RWPE2 (cell line): ENCODE measurements around the gene NPLOC4.

ENCODE experiments used
- ATAC-seq: fragments of 200-7000 bp; cut with Tn5 transposase; 3 replicates; pipeline ENCODE4 v1.9.1; 2021; ENCODE audit warnings: low read depth
- DNase-seq: peaks from one replicate; pipeline ENCODE4 v3.0.0-alpha.2; 2020; ENCODE audit warnings: low spot score
- H3K27ac ChIP-seq: fragments of 450-650 bp; 2 replicates; pipeline ENCODE4 v1.5.1; 2017; ENCODE audit warnings: mild to moderate bottlenecking; ENCODE audit not compliant: poor library complexity, severe bottlenecking
- H3K27me3 ChIP-seq: fragments of 250-450 bp; sonication (Bioruptor Pico); 2 replicates; pipeline ENCODE4 v1.5.1; 2021; ENCODE audit warnings: mild to moderate bottlenecking, moderate library complexity; ENCODE audit not compliant: insufficient read depth, poor library complexity, severe bottlenecking
- H3K36me3 ChIP-seq: fragments of 250-450 bp; sonication (Bioruptor Pico); 2 replicates; pipeline ENCODE4 v1.5.1; 2020; ENCODE audit warnings: low read depth, mild to moderate bottlenecking, moderate library complexity
- H3K4me1 ChIP-seq: fragments of 250-450 bp; sonication (Bioruptor Pico); 2 replicates; pipeline ENCODE4 v1.5.1; 2021; ENCODE audit warnings: mild to moderate bottlenecking, moderate library complexity; ENCODE audit not compliant: insufficient read depth, poor library complexity, severe bottlenecking
- H3K4me3 ChIP-seq: fragments of 250-450 bp; sonication (Bioruptor Pico); 2 replicates; pipeline ENCODE4 v1.5.1; 2021; ENCODE audit warnings: mild to moderate bottlenecking, moderate library complexity; ENCODE audit not compliant: severe bottlenecking
- H3K9me3 ChIP-seq: fragments of 250-450 bp; sonication (Bioruptor Pico); 2 replicates; pipeline ENCODE4 v1.5.1; 2021; ENCODE audit warnings: mild to moderate bottlenecking, moderate library complexity; ENCODE audit not compliant: severe bottlenecking
- TF ChIP-seq, protein P1 (sequence below): fragments of 450-650 bp; IDR thresholded peaks from one replicate; pipeline ENCODE4 v1.5.1; 2017; ENCODE audit warnings: mild to moderate bottlenecking, moderate library complexity; ENCODE audit not compliant: poor library complexity, severe bottlenecking

The NPLOC4 gene

GRCh38 chr17:81683584-81684441, 46.9 kb upstream of the NPLOC4 start, which contains the start of the genes ARL16 and HGS:
Gene ARL16 (minus strand): TSS chr17:81683797. CDS start chr17:81683753, 44 bp downstream.
Gene HGS (plus strand): TSS chr17:81684011. CDS start chr17:81684067, 56 bp downstream.
- DNase-seq: peak; percentile 96
- TF ChIP-seq, protein P1, sequence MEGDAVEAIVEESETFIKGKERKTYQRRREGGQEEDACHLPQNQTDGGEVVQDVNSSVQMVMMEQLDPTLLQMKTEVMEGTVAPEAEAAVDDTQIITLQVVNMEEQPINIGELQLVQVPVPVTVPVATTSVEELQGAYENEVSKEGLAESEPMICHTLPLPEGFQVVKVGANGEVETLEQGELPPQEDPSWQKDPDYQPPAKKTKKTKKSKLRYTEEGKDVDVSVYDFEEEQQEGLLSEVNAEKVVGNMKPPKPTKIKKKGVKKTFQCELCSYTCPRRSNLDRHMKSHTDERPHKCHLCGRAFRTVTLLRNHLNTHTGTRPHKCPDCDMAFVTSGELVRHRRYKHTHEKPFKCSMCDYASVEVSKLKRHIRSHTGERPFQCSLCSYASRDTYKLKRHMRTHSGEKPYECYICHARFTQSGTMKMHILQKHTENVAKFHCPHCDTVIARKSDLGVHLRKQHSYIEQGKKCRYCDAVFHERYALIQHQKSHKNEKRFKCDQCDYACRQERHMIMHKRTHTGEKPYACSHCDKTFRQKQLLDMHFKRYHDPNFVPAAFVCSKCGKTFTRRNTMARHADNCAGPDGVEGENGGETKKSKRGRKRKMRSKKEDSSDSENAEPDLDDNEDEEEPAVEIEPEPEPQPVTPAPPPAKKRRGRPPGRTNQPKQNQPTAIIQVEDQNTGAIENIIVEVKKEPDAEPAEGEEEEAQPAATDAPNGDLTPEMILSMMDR: no peak
- Histone ChIP-seq H3K27me3 (no peaks in the 10 kb centered on the region), H3K36me3 (peaks cover 34% of the 10 kb centered on the region), H3K4me3 (peak within 1 kb of the TSS; percentile 88), H3K9me3 (no peaks in the 10 kb centered on the region), H3K4me1 (peaks cover 7% of the 10 kb centered on the region), H3K27ac (peak within 1 kb of the TSS; percentile 89)
- ATAC-seq: peak; percentile 90

- peaks cover 28% of the 10 kb centered on the region for H3K36me3 ChIP-seq
- H3K4me1 ChIP-seq: peaks cover 7% of the 10 kb centered on the region
- ATAC-seq: peak; percentile 1; the same call in 2 of the 3 replicates
These were observed 46.3 kb upstream of the NPLOC4 start for GRCh38 chr17:81683208-81683583.

DNA sequence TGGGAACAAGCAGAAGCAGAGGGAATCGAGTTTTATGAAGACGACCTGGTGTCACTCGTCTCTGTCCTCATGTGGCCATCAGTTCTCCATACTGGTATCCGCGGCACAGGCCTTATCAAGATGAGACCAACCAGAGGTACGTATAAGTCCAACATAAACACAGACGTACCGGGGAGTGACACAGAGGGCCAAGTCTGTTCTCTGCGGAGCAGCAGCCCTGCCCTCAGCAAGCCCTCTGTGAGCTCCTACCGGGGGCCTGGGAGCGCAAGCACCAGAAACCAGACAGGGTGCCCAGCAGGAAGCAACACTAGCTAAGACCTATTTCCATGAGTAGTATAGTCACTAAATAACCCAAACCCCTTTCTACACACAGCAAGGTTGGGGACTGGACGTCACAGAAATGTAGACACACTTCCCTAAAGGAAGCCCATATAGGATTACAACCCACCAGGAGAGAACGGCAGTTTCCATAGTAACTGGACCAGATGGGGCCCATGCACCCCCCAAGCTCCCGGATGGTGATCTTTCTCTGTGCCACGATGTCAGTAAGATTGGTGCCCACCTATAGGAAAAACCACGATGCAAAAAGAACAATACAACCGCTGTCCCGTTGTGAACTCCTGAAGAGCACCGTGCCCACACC, 45.8 kb upstream of the NPLOC4 start:
- DNase-seq (peak; percentile 57), ATAC-seq (no peak)
- Histone ChIP-seq H3K27me3 (no peaks in the 10 kb centered on the region), H3K4me1 (peaks cover 7% of the 10 kb centered on the region), H3K27ac (peak overlapping the region; percentile 89), H3K4me3 (peak overlapping the region; percentile 88), H3K36me3 (peaks cover 22% of the 10 kb centered on the region), H3K9me3 (no peaks in the 10 kb centered on the region)
- TF ChIP-seq, protein P1: no peak

More at GRCh38 chr17:81683208-81683583, 46.3 kb upstream of the NPLOC4 start:
- TF ChIP-seq, protein P1: no peak
- H3K27me3 ChIP-seq: no peaks in the 10 kb centered on the region
- peak overlapping the region; percentile 89 for H3K27ac ChIP-seq
- no peak for DNase-seq
- H3K9me3 ChIP-seq: no peaks in the 10 kb centered on the region
- peak overlapping the region; percentile 88 for H3K4me3 ChIP-seq

- ATAC-seq: no peak
- Histone ChIP-seq H3K4me3 (no peak overlapping the region), H3K36me3 (peaks cover 13% of the 10 kb centered on the region), H3K9me3 (no peaks in the 10 kb centered on the region), H3K27ac (no peak overlapping the region), H3K27me3 (no peaks in the 10 kb centered on the region), H3K4me1 (peaks cover 7% of the 10 kb centered on the region)
- no peak for DNase-seq
- TF ChIP-seq, protein P1: no peak
These were observed 44.8 kb upstream of the NPLOC4 start for GRCh38 chr17:81681672-81682071.
